Fibroblast of lung (primary cell): ENCODE results near the gene ADGRE3. TPM values are rescaled to one million over a fixed set of nuclear protein-coding genes. Genes with fewer than 3 reads are reported as not detected.
A peak's percentile ranks its signal among the peaks of the same experiment; 100 is the strongest.

Experiments used
- DNase-seq, 2 donors: peaks; one replicate each; pipeline versions ENCODE4 v3.0.0 to v3.0.0-alpha.2; 2010; ENCODE audit warnings: low read depth in 2 of 2
- H2AFZ ChIP-seq: 2 replicates; pipeline ENCODE4 v1.5.1; 2012; ENCODE audit warnings: low read length, control low read depth, inconsistent platforms
- H3K27ac ChIP-seq: 2 replicates; pipeline ENCODE4 v1.5.1; 2011; ENCODE audit warnings: low read length, control low read depth; ENCODE audit not compliant: insufficient read depth
- H3K27me3 ChIP-seq: 2 replicates; pipeline ENCODE4 v1.5.1; 2011; ENCODE audit warnings: mild to moderate bottlenecking, low read length; ENCODE audit not compliant: control insufficient read depth, insufficient read depth
- H3K36me3 ChIP-seq: 2 replicates; pipeline ENCODE4 v1.5.1; 2011; ENCODE audit warnings: low read length; ENCODE audit not compliant: control insufficient read depth, insufficient read depth
- H3K4me1 ChIP-seq: 2 replicates; pipeline ENCODE4 v1.5.1; 2011; ENCODE audit warnings: low read length; ENCODE audit not compliant: control insufficient read depth, insufficient read depth; ENCODE audit errors: extremely low read depth
- H3K4me2 ChIP-seq: 2 replicates; pipeline ENCODE4 v1.5.1; 2011; ENCODE audit warnings: low read length, control low read depth; ENCODE audit not compliant: insufficient read depth; ENCODE audit errors: extremely low read depth
- H3K4me3 ChIP-seq, 4 experiments: fragments of 200-600 bp in 1 of 4; sonication (generic) in 1 of 4; replicated peaks in 1 of 4; 2 replicates each; pipeline ENCODE4 v1.5.1; 2011 to 2016; ENCODE audit warnings: low read length in 4 of 4, low read depth in 3 of 4, mild to moderate bottlenecking in 3 of 4, control low read depth in 2 of 4, inconsistent platforms in 1 of 4, mixed read lengths in 1 of 4; ENCODE audit not compliant: insufficient read depth in 1 of 4; ENCODE audit errors: control extremely low read depth in 1 of 4
- H3K79me2 ChIP-seq: 2 replicates; pipeline ENCODE4 v1.5.1; 2012; ENCODE audit warnings: mild to moderate bottlenecking, low read length, inconsistent platforms; ENCODE audit not compliant: control insufficient read depth, insufficient read depth
- H3K9ac ChIP-seq: 2 replicates; pipeline ENCODE4 v1.5.1; 2011; ENCODE audit warnings: mild to moderate bottlenecking, low read length, control low read depth; ENCODE audit not compliant: insufficient read depth
- H3K9me3 ChIP-seq: 2 replicates; pipeline ENCODE4 v1.5.1; 2012; ENCODE audit warnings: low read depth, low read length; ENCODE audit not compliant: control insufficient read depth, insufficient read depth
- H4K20me1 ChIP-seq: 2 replicates; pipeline ENCODE4 v1.5.1; 2011; ENCODE audit warnings: low read length; ENCODE audit not compliant: control insufficient read depth, insufficient read depth; ENCODE audit errors: extremely low read depth
- EZH2 ChIP-seq: IDR thresholded peaks from 2 replicates; pipeline ENCODE4 v1.5.1; 2012; ENCODE audit warnings: low read length, control low read depth, mild to moderate bottlenecking; ENCODE audit errors: missing control alignments
- polyA plus RNA-seq, 2 donors: library from polyadenylated mRNA; depleted of rRNA in 1 of 2; stranded (reverse) in 1 of 2; unstranded in 1 of 2; fragments of >200 nt; gene quantifications; 2 replicates each; pipeline ENCODE4 v1.2.1, GENCODE V29; 2011 to 2012; ENCODE audit warnings: missing spikeins in 1 of 2
- total RNA-seq: library from RNA; depleted of rRNA; stranded (reverse); fragments of >200 nt; gene quantifications from 2 replicates; pipeline ENCODE4 v1.2.1, GENCODE V29; 2014
- TF ChIP-seq, protein P1 (sequence below), 2 donors: IDR thresholded peaks in 1 of 2; conservative IDR thresholded peaks in 1 of 2; 1 replicate in 1 of 2; 2 replicates in 1 of 2; pipeline ENCODE4 v1.5.1; 2011 to 2012; ENCODE audit warnings: low read length in 2 of 2, control low read depth in 1 of 2, inconsistent platforms in 1 of 2, low read depth in 1 of 2, mild to moderate bottlenecking in 1 of 2

The ADGRE3 gene
- total and polyA plus RNA-seq, 2 donors (not counting 1 experiment from before 2014, with no cell fraction given), result not detected

DNA sequence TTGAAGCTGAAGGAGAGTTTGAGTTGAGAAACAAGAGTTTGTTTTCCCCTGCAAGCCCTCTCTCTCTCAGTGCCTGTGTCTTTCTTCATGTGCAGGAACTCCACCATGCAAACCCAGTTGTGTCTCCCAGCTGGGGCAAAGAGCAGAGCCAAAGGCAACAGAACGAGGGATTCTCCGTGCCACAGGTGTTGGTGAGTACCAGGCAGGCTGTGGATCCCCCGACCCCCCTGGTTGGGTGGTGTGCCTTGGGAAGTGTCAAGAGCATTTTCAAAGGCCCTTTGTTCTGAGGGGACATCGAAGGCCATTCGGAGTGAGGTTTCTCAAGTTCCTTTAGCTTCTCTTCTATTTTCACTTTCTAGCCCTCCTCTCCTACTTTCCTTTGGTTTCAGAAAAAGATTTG is 20.8 kb upstream of the ADGRE3 start:
- no peaks in the 10 kb centered on the region for H3K27me3 ChIP-seq
- H3K9me3 ChIP-seq, result no peaks in the 10 kb centered on the region
- H3K36me3 ChIP-seq, result peaks cover 5% of the 10 kb centered on the region
- TF ChIP-seq, protein P1, sequence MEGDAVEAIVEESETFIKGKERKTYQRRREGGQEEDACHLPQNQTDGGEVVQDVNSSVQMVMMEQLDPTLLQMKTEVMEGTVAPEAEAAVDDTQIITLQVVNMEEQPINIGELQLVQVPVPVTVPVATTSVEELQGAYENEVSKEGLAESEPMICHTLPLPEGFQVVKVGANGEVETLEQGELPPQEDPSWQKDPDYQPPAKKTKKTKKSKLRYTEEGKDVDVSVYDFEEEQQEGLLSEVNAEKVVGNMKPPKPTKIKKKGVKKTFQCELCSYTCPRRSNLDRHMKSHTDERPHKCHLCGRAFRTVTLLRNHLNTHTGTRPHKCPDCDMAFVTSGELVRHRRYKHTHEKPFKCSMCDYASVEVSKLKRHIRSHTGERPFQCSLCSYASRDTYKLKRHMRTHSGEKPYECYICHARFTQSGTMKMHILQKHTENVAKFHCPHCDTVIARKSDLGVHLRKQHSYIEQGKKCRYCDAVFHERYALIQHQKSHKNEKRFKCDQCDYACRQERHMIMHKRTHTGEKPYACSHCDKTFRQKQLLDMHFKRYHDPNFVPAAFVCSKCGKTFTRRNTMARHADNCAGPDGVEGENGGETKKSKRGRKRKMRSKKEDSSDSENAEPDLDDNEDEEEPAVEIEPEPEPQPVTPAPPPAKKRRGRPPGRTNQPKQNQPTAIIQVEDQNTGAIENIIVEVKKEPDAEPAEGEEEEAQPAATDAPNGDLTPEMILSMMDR (conservative IDR thresholded peaks at IDR 0.05 in 1 of 2, IDR thresholded peaks at IDR 0.05 in 1 of 2; ENCODE audit: low read depth in 1 of 2, low read length in 2 of 2), result no peak
- TF ChIP-seq EZH2, result no peak
- no peak overlapping the region for H3K9ac ChIP-seq
- DNase-seq, result no peak
- no peaks in the 10 kb centered on the region for H4K20me1 ChIP-seq
- H3K27ac ChIP-seq, result no peak overlapping the region
- H3K4me2 ChIP-seq, result no peak overlapping the region
- H3K4me3 ChIP-seq, result no peak overlapping the region
- no peaks in the 10 kb centered on the region for H3K4me1 ChIP-seq
- H3K79me2 ChIP-seq, result peaks cover 9% of the 10 kb centered on the region
- no peak overlapping the region for H2AFZ ChIP-seq

DNA sequence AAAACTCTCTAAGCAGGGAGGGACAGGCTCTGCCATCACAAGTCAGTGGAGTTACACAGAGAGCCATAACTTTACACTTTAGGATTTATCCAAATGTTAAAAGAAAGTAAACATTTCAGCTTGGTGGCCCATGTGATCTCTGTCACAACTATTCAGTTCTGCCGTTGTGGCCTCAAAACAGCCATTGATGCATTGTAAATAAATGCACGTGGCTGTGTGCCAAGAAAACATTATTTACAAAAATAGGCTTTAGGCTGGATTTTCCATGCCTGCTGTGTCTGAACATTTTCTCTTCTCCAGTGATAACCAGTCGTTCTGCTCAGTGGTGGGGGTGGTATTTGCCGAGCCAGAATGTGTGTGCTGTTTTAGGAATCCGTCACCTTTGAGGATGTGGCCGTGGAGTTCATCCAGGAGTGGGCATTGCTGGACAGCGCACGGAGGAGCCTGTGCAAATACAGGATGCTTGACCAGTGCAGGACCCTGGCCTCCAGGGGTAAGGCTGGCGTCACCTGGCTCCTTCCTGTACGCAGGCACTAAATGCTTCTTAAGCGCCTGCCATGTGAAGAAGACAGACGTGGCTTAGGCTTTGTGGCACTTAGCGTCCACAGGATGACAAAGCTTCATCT is 20.1 kb upstream of the ADGRE3 start:
- Histone ChIP-seq H3K9ac (no peak overlapping the region), H3K27me3 (no peaks in the 10 kb centered on the region), H3K4me3 (no peak overlapping the region), H3K27ac (no peak overlapping the region), H3K79me2 (peaks cover 12% of the 10 kb centered on the region), H2AFZ (no peak overlapping the region), H3K9me3 (no peaks in the 10 kb centered on the region), H3K4me1 (no peaks in the 10 kb centered on the region), H3K4me2 (no peak overlapping the region), H3K36me3 (peaks cover 5% of the 10 kb centered on the region), H4K20me1 (no peaks in the 10 kb centered on the region)
- no peak for DNase-seq
- TF ChIP-seq, protein P1 (conservative IDR thresholded peaks at IDR 0.05 in 1 of 2, IDR thresholded peaks at IDR 0.05 in 1 of 2; ENCODE audit: low read depth in 1 of 2, low read length in 2 of 2), result no peak
- no peak for TF ChIP-seq EZH2

DNA sequence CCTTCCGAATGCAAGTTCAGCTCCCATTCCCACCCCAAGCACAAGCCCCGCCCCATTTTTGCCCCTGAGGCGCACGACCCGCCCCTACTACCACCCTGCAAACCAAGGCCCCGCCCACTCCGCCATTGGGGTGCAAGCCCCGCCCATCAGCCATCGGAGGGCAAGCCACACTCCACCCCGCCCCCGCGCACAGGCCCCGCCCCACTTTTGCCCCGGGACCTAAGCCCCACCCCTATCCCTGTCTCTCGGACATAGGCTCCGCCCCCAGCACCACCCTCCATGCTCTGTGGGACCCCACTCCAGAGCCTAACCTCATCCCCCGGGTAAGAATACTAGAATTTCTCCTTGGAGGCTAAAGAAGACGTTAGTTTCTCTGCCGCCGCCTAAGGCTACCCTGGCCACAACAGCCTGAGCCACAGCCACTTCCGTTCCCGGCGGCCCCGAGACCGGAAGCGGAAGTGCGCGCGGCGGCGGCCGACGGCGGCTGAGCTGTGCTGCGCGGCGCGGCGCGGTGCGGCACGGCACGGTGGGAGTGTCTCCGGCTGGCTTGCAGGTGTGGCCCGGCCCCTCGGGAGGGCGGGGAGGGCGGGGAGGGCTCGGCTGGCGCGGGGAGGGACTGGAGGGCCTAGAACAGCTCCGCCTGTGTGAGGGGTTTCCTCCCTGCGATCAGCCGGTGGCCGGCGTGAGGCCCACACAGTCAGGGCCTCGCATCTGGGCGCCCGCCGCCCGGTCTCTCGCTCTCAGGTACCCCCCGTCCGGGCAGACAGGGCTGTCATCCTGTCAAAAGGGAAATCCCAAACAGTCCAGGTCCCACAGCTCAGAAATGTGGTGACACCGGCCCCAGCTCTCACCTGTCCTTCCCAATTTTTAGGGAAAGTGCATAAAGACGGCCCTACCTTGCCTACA is 15.2 kb upstream of the ADGRE3 start, which contains the start of gene ZNF333:
Gene ZNF333 (plus strand): TSS at position 451 of the 906 bp plus-strand sequence. CDS start 3,444 bp downstream, outside the sequence.
- H2AFZ ChIP-seq, result peak within 1 kb of the TSS; percentile 85
- H3K4me3 ChIP-seq, result peak within 1 kb of the TSS; percentile 92 to 99 (median 98)
- H3K27me3 ChIP-seq, result no peaks in the 10 kb centered on the region
- no peaks in the 10 kb centered on the region for H4K20me1 ChIP-seq
- peak within 1 kb of the TSS; percentile 85 for H3K4me2 ChIP-seq
- peak within 1 kb of the TSS; percentile 94 for H3K27ac ChIP-seq
- DNase-seq, result peak; percentile 82 to 92
- TF ChIP-seq, protein P1 (conservative IDR thresholded peaks at IDR 0.05 in 1 of 2, IDR thresholded peaks at IDR 0.05 in 1 of 2; ENCODE audit: low read depth in 1 of 2, low read length in 2 of 2), result no peak
- TF ChIP-seq EZH2, result no peak
- no peaks in the 10 kb centered on the region for H3K9me3 ChIP-seq
- H3K9ac ChIP-seq, result peak within 1 kb of the TSS; percentile 91
- no peaks in the 10 kb centered on the region for H3K36me3 ChIP-seq
- peaks cover 12% of the 10 kb centered on the region for H3K79me2 ChIP-seq
- H3K4me1 ChIP-seq, result peaks cover 3% of the 10 kb centered on the region
